H1 (cell line): Measurements from ENCODE around the gene TOP2B. TPM values are rescaled to one million over a fixed set of nuclear protein-coding genes. Genes with fewer than 3 reads are reported as not detected.

Experiments
- EGR1 ChIP-seq: IDR thresholded peaks from 2 replicates; pipeline ENCODE4 v1.6.1; 2011; ENCODE audit warnings: low read depth, low read length, borderline replicate concordance
- MAFK ChIP-seq: IDR thresholded peaks from 2 replicates; pipeline ENCODE4 v1.6.1; 2012; ENCODE audit warnings: low read depth, mild to moderate bottlenecking, improper control_type of control experiment, low read length
- TEAD4 ChIP-seq: IDR thresholded peaks from 2 replicates; pipeline ENCODE4 v1.6.1; 2012; ENCODE audit warnings: low read depth, low read length, inconsistent platforms, mixed read lengths
- polyA plus RNA-seq, 7 experiments: library from polyadenylated mRNA; depleted of rRNA in 3 of 7; stranded (reverse) in 5 of 7; unstranded in 2 of 7; fragments of >200 nt in 5 of 7; fragments of 200-250 nt in 2 of 7; gene quantifications; 1 replicate in 5 of 7; 2 replicates in 1 of 7; 4 replicates in 1 of 7; pipeline versions ENCODE4 v1.2.1 to v1.2.3, GENCODE V29; 2011 to 2013; ENCODE audit warnings: missing spikeins in 2 of 7, mixed read lengths in 2 of 7
- total RNA-seq: library from RNA; stranded (reverse); fragmentation: NEBNext Ultra II Directional; extraction: Animal tissue kit (Norgen Biotek cat#: 25700); gene quantifications from 2 replicates; pipeline ENCODE4 v1.2.1, GENCODE V29; 2021

Gene TOP2B
- total and polyA plus RNA-seq, 2 of the 8 experiments (the other 6 are each of a cell fraction or from before 2014, with no cell fraction given): 34.9 to 206 TPM

DNA sequence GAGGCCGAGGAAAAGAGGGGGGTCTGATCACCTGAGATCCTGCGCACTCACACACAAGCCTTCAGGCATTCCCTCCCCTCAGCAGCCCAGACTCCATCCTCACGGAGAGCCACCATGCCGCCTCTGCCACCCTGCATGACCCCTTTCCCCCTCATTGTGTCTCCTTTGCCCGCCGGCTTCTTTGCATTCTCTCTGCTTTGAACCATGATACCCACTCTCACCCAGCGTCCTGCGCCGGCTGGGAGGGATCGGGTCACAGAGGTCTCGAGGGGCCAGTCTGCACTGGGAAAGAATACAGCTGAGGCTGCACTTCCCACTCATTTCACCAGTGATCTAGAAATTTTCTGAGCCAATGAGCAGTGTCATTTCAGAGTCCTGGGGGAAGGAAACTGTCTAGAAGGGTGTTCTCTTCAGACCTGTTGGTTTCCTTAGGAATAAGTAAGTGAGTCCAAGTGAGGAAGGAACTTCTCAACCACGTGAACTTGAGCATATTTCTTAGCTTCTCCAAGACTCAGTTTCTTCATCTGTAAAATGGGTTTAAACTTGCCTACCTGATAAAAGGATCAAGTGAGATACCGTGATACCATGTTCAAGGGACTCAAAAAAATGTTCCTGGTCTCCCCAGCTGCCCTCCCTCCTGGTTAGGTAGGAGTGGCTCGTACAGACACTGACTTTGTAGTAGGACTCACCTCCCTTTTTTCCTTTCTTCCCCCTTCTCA, 96.7 kb downstream of the TOP2B start (continued):
- TF ChIP-seq EGR1 (no peak), TEAD4 (no peak), MAFK (no peak)
- TF ChIP-seq, all 59 proteins: peak for 0
